ENCODE measurements around the gene IL17RA.

IL17RA gene

GRCh38 chr22:17098379-17098819 lies 13.6 kb downstream of the IL17RA start:
- TF ChIP-seq EZH2 (IDR thresholded peaks at IDR 0.05; ENCODE audit: borderline replicate concordance, low read length) (no peak), CTCF (IDR thresholded peaks at IDR 0.05; ENCODE audit: low read length) (no peak)
- H3K9me2 ChIP-seq (ENCODE audit: low read depth, low read length): no peaks in the 10 kb centered on the region
- H3F3A ChIP-seq (ENCODE audit: insufficient read depth, low read length): no peaks in the 10 kb centered on the region
- H3K79me2 ChIP-seq (ENCODE audit: insufficient read depth, low read length): no peaks in the 10 kb centered on the region
- no peak overlapping the region for H3K4me2 ChIP-seq (ENCODE audit: low read length)
- H2AFZ ChIP-seq (ENCODE audit: low read length): no peak overlapping the region
- H3K4me1 ChIP-seq (ENCODE audit: insufficient read depth, low read length, severe bottlenecking): peaks cover 12% of the 10 kb centered on the region
- H3K4me3 ChIP-seq (ENCODE audit: low read depth, low read length, poor library complexity, severe bottlenecking): no peak overlapping the region
- H3K9me3 ChIP-seq (ENCODE audit: low read length): no peaks in the 10 kb centered on the region
- 0 out of 2 replicates have a peak, but pooled peaks cover 6% of the 10 kb centered on the region for H3K36me3 ChIP-seq (ENCODE audit: insufficient read depth, low read length)
- no peaks in the 10 kb centered on the region for H4K20me1 ChIP-seq (ENCODE audit: insufficient read depth, low read length)
- H3K27me3 ChIP-seq (ENCODE audit: insufficient read depth, low read length): no peaks in the 10 kb centered on the region
- H3K27ac ChIP-seq (ENCODE audit: low read depth, low read length, poor library complexity, severe bottlenecking): no peak overlapping the region
- no peak overlapping the region for H3K9ac ChIP-seq (ENCODE audit: low read length)

GRCh38 chr22:17100621-17101020 lies 15.8 kb downstream of the IL17RA start:
- Histone ChIP-seq H3K27ac (ENCODE audit: low read depth, low read length, poor library complexity, severe bottlenecking) (no peak overlapping the region), H3K27me3 (ENCODE audit: insufficient read depth, low read length) (no peaks in the 10 kb centered on the region), H3K79me2 (ENCODE audit: insufficient read depth, low read length) (no peaks in the 10 kb centered on the region), H3K4me3 (ENCODE audit: low read depth, low read length, poor library complexity, severe bottlenecking) (no peak overlapping the region), H3K4me1 (ENCODE audit: insufficient read depth, low read length, severe bottlenecking) (peaks cover 12% of the 10 kb centered on the region), H3F3A (ENCODE audit: insufficient read depth, low read length) (no peaks in the 10 kb centered on the region), H3K36me3 (ENCODE audit: insufficient read depth, low read length) (0 out of 2 replicates have a peak, but pooled peaks cover 6% of the 10 kb centered on the region), H3K4me2 (ENCODE audit: low read length) (no peak overlapping the region), H3K9me2 (ENCODE audit: low read depth, low read length) (no peaks in the 10 kb centered on the region), H3K9me3 (ENCODE audit: low read length) (no peaks in the 10 kb centered on the region), H4K20me1 (ENCODE audit: insufficient read depth, low read length) (no peaks in the 10 kb centered on the region), H2AFZ (ENCODE audit: low read length) (no peak overlapping the region), H3K9ac (ENCODE audit: low read length) (no peak overlapping the region)
- TF ChIP-seq EZH2 (IDR thresholded peaks at IDR 0.05; ENCODE audit: borderline replicate concordance, low read length) (no peak), CTCF (IDR thresholded peaks at IDR 0.05; ENCODE audit: low read length) (no peak)

- H3K27ac ChIP-seq (ENCODE audit: low read depth, low read length, poor library complexity, severe bottlenecking): no peak overlapping the region
- no peaks in the 10 kb centered on the region for H3K9me2 ChIP-seq (ENCODE audit: low read depth, low read length)
- H3K4me3 ChIP-seq (ENCODE audit: low read depth, low read length, poor library complexity, severe bottlenecking): no peak overlapping the region
- H4K20me1 ChIP-seq (ENCODE audit: insufficient read depth, low read length): no peaks in the 10 kb centered on the region
- no peaks in the 10 kb centered on the region for H3K79me2 ChIP-seq (ENCODE audit: insufficient read depth, low read length)
- H3F3A ChIP-seq (ENCODE audit: insufficient read depth, low read length): no peaks in the 10 kb centered on the region
- H2AFZ ChIP-seq (ENCODE audit: low read length): no peak overlapping the region
- TF ChIP-seq EZH2 (IDR thresholded peaks at IDR 0.05; ENCODE audit: borderline replicate concordance, low read length) (no peak), CTCF (IDR thresholded peaks at IDR 0.05; ENCODE audit: low read length) (no peak)
- H3K27me3 ChIP-seq (ENCODE audit: insufficient read depth, low read length): no peaks in the 10 kb centered on the region
- H3K9me3 ChIP-seq (ENCODE audit: low read length): no peaks in the 10 kb centered on the region
- H3K4me2 ChIP-seq (ENCODE audit: low read length): no peak overlapping the region
- 0 out of 2 replicates have a peak, but pooled peaks cover 6% of the 10 kb centered on the region for H3K36me3 ChIP-seq (ENCODE audit: insufficient read depth, low read length)
- no peak overlapping the region for H3K9ac ChIP-seq (ENCODE audit: low read length)
- H3K4me1 ChIP-seq (ENCODE audit: insufficient read depth, low read length, severe bottlenecking): peaks cover 12% of the 10 kb centered on the region
These were observed 16.9 kb downstream of the IL17RA start for GRCh38 chr22:17101475-17102296.

All from OCI-LY1 (cell line).